ENCODE results near the gene GPATCH1.

GPATCH1 gene

DNA sequence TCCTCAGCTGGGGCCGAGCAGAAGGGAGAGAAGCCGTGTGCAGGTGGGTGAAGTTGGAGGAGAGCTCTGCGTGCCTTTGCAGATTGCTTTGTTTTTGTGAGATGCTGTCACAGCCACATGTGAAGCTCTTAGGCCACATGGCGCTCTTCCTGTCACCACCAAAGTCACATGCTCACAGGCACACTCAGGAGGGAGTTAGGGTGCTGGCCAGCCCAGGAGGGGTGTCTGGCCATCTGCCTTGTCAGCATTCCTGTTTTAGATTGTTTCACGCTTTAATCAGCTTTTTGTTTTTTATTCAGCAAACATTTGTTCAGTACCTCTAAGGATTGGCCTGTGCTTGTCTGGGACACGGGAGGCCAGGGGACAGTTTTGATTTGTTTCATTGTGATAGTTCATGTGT, 21.9 kb downstream of the GPATCH1 start:
- Histone ChIP-seq H3K27me3 (ENCODE audit: insufficient read depth, low read depth, severe bottlenecking) (no peaks in the 10 kb centered on the region), H3K36me3 (peaks cover 32% of the 10 kb centered on the region), H3K4me3 (ENCODE audit: low read depth, low read length) (no peak overlapping the region), H3K9me3 (ENCODE audit: severe bottlenecking) (no peaks in the 10 kb centered on the region), H3K27ac (no peak overlapping the region)
- TF ChIP-seq, protein P1, sequence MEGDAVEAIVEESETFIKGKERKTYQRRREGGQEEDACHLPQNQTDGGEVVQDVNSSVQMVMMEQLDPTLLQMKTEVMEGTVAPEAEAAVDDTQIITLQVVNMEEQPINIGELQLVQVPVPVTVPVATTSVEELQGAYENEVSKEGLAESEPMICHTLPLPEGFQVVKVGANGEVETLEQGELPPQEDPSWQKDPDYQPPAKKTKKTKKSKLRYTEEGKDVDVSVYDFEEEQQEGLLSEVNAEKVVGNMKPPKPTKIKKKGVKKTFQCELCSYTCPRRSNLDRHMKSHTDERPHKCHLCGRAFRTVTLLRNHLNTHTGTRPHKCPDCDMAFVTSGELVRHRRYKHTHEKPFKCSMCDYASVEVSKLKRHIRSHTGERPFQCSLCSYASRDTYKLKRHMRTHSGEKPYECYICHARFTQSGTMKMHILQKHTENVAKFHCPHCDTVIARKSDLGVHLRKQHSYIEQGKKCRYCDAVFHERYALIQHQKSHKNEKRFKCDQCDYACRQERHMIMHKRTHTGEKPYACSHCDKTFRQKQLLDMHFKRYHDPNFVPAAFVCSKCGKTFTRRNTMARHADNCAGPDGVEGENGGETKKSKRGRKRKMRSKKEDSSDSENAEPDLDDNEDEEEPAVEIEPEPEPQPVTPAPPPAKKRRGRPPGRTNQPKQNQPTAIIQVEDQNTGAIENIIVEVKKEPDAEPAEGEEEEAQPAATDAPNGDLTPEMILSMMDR (IDR thresholded peaks at IDR 0.05; ENCODE audit: low read depth, low read length): no peak
- no peak for DNase-seq

DNA sequence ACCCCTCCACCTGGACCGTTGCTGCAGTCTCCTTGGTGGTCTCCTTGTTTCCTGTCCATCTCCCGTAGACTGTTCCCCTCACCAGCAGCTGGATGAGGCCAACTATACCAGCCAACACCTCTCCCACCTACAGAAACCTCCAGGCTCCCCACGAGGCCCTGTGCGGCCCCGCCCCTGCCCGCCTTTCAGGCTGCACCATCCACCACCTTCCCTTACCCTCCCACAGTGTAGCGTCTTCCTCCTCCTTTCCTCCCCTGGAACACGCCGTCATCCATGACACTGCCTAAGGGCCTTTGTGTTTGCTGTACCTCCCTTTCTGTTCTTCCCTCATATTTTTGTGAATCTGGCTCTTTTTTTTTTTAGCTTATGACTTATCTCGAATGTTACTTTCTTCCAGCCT, 27.2 kb downstream of the GPATCH1 start:
- TF ChIP-seq, protein P1 (IDR thresholded peaks at IDR 0.05; ENCODE audit: low read depth, low read length): no peak
- DNase-seq: no peak
- Histone ChIP-seq H3K27ac (no peak overlapping the region), H3K36me3 (peaks cover 51% of the 10 kb centered on the region), H3K4me3 (ENCODE audit: low read depth, low read length) (no peak overlapping the region), H3K9me3 (ENCODE audit: severe bottlenecking) (no peaks in the 10 kb centered on the region), H3K27me3 (ENCODE audit: insufficient read depth, low read depth, severe bottlenecking) (no peaks in the 10 kb centered on the region)

DNA sequence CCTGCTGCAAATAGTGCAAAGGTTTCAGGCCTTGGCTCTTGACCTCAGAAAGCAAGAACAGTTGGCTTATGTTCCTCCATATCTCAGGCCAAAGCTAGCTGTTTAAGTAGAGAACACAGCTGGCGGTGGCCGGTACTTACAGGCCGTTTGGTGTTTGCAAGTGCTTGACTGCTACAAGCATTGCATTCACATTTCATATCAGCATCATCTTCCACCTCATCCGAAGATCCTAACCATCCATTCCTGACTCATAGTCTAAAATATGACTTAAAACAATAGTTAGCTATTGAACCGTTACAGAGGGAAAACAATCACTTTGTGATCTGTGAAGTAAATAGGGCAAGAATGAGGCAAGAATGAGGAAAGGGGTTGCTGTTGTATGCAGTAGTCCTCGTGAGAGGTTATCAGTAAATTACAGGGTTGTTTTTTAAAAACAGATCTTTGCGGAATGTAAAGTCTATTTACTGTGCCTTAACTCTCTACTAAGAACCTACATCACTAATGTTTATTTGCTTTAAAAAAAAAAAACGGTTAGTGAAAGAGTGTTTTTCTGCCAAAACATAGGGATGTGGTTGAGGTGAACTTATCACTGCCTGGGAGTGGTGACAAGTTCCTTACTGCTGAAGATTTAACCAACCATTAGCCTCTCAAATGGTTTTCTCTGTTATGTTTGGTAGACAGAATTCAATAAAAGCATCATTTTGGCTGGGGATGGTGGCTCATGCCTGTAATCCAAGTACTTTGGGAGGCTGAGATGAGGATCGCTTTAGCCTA, 29.3 kb downstream of the GPATCH1 start:
- H3K4me3 ChIP-seq (ENCODE audit: low read depth, low read length): no peak overlapping the region
- peaks cover 61% of the 10 kb centered on the region for H3K36me3 ChIP-seq
- no peaks in the 10 kb centered on the region for H3K27me3 ChIP-seq (ENCODE audit: insufficient read depth, low read depth, severe bottlenecking)
- no peak overlapping the region for H3K27ac ChIP-seq
- TF ChIP-seq, protein P1 (IDR thresholded peaks at IDR 0.05; ENCODE audit: low read depth, low read length): no peak
- DNase-seq: no peak
- H3K9me3 ChIP-seq (ENCODE audit: severe bottlenecking): no peaks in the 10 kb centered on the region

DNA sequence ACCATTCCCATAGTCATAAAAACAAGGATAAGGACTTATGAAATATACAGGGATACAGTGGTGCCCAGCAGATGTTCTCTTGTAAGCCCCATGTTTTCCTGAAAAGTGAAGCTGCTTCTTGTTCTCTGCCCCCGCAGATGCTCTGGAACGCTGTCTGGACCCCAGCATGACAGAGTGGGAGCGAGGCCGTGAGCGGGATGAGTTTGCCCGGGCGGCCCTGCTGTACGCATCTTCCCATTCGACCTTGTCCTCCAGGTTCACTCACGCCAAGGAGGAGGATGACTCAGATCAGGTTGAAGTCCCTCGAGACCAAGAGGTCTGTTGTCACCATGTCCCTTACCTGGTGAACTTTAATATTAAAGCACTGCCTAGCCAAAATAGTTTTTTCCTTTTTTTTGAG, 30.6 kb downstream of the GPATCH1 start:
- Histone ChIP-seq H3K4me3 (ENCODE audit: low read depth, low read length) (no peak overlapping the region), H3K9me3 (ENCODE audit: severe bottlenecking) (no peaks in the 10 kb centered on the region), H3K27me3 (ENCODE audit: insufficient read depth, low read depth, severe bottlenecking) (no peaks in the 10 kb centered on the region), H3K27ac (no peak overlapping the region), H3K36me3 (peaks cover 71% of the 10 kb centered on the region)
- TF ChIP-seq, protein P1 (IDR thresholded peaks at IDR 0.05; ENCODE audit: low read depth, low read length): no peak
- no peak for DNase-seq

DNA sequence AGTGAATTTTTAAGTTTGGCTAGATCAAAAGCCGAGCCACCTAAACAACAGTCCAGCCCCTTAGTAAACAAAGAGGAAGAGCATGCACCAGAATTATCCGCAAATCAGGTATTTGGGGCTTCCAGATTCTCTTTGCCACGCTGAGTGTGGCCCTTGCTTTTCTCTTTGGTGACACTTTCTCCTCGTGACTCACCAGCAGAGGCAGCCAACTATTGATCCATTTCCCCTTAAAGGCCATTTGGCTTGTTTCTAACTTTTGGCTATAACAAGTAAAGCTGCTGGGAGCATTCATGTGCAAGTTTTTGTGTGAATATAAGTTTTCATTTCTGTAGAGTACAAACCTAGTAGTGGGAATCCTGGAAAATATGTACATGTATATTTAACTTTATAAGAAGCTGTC, 33.3 kb downstream of the GPATCH1 start:
- Histone ChIP-seq H3K27ac (no peak overlapping the region), H3K36me3 (peaks cover 76% of the 10 kb centered on the region), H3K9me3 (ENCODE audit: severe bottlenecking) (no peaks in the 10 kb centered on the region), H3K27me3 (ENCODE audit: insufficient read depth, low read depth, severe bottlenecking) (no peaks in the 10 kb centered on the region), H3K4me3 (ENCODE audit: low read depth, low read length) (no peak overlapping the region)
- DNase-seq: no peak
- TF ChIP-seq, protein P1 (IDR thresholded peaks at IDR 0.05; ENCODE audit: low read depth, low read length): no peak

DNA sequence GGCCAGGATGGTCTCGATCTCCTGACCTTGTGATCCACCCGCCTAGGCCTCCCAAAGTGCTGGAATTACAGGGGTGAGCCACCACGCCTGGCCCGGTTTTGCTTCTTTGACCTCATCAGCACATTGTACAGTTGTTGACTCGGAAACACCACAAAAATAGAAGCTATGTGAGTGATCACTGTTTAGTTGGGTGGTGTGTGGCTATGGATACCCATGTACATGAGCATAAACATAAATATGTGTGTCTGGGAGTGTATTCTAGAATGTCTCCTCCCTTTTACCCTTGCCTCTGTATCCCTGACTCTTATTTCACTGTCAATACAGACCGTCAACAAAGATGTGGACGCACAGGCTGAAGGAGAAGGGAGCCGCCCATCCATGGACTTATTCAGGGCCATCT, 36.5 kb downstream of the GPATCH1 start:
- Histone ChIP-seq H3K9me3 (ENCODE audit: severe bottlenecking) (no peaks in the 10 kb centered on the region), H3K27ac (no peak overlapping the region), H3K4me3 (ENCODE audit: low read depth, low read length) (no peak overlapping the region), H3K36me3 (peaks cover 59% of the 10 kb centered on the region), H3K27me3 (ENCODE audit: insufficient read depth, low read depth, severe bottlenecking) (no peaks in the 10 kb centered on the region)
- TF ChIP-seq, protein P1 (IDR thresholded peaks at IDR 0.05; ENCODE audit: low read depth, low read length): no peak
- no peak for DNase-seq

Data from WERI-Rb-1 (cell line).